ENCODE data around the gene SDF2L1.
"Not testable (repeated sequence)": the region's sequence is repeated elsewhere in the genome, so short reads cannot be mapped to it uniquely, and the experiment has no call there.

The SDF2L1 gene, protein sequence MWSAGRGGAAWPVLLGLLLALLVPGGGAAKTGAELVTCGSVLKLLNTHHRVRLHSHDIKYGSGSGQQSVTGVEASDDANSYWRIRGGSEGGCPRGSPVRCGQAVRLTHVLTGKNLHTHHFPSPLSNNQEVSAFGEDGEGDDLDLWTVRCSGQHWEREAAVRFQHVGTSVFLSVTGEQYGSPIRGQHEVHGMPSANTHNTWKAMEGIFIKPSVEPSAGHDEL

DNA sequence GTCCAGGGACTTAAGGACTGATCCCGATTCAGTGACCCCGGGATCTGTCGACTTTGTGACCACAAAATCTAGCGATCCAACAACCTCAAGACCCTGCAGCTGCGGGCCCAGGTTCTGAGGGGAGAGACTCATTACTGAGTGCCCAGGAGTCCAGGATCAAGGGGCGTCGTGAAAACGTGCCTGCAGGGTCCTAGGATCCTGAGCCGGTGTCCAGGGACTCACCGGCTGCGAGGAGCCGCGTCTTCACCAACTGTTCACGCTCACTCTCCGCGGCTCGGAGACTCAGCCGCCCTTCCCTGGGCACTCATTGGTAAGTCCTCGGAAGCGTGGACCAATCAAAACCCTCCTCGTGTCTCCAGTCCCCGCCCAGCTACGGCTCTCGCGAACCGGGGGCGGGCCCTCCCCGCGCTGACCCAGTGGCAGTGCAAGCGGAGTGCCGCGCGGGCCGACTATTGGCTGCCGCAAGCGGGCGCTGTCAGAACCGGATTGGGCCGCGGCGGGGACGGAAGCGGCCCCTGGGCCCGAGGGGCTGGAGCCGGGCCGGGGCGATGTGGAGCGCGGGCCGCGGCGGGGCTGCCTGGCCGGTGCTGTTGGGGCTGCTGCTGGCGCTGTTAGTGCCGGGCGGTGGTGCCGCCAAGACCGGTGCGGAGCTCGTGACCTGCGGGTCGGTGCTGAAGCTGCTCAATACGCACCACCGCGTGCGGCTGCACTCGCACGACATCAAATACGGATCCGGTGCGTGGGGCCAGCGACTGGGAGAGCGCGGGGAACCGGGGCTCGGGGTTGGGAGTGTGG lies at the start of gene SDF2L1:
Gene SDF2L1, plus strand, starts transcription at position 514 of the 795 bp plus-strand sequence. Its CDS starts 35 bp downstream, at position 549.
- peak; percentile 100 for DNase-seq

DNA sequence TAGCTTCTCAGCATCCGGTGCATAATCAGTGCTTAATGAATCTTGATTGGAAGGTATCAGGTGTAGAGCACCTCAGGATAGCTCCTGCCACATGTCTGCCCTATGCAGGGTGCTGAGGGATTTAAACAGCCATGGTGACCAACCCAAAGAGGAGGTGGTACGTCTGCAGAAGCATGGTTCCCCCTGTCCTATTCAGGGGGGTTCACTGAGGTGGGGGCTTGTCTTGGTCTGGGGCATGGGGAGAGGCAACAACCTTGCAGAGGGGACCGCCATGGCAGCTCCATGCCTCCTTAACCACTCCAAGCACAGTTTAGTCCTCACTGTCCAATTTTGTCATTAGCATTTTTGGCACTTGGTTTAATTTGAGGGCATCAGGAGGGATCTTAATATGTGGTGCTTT lies 49.7 kb upstream of the SDF2L1 start:
- DNase-seq, result no peak

DNA sequence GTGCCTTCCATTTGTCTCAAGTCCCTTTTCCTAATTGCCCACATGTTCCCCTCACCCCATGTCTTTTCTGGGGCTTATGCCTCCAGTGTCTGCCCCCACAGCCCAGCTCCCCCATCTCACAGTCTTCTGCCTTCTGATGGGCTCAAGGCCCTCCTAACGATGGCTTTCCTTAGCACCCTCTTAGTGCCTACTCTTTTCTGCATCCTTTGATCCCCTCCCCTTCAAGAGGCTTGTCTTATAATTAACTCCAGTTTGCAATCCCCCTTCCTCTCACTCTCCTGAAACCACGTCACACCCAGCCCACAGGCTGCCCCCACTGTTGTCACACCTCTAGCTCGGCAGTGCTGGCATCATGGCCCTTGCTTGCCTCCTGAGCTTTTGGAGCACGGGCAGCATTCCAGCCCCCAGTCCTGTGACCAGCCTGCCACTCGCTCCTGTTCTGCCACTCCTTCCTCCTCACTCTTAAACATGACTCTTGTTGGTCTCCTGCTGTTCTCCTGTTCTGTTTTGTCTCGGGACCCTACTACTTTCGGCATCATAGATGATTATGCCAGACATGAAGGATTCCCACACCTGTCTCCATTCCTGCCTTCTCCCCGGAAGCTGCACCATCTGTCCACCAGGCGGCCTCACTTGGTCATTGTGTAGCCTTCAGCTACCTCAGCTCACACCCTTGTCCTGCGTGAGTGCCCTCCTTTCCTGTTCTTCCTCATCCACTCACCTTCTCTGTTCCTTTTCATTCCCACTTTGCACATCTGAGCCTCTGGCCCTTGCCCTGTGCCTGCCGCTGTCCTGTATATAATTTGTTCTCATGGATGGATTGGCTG lies 48.5 kb upstream of the SDF2L1 start:
- no peak for DNase-seq

DNA sequence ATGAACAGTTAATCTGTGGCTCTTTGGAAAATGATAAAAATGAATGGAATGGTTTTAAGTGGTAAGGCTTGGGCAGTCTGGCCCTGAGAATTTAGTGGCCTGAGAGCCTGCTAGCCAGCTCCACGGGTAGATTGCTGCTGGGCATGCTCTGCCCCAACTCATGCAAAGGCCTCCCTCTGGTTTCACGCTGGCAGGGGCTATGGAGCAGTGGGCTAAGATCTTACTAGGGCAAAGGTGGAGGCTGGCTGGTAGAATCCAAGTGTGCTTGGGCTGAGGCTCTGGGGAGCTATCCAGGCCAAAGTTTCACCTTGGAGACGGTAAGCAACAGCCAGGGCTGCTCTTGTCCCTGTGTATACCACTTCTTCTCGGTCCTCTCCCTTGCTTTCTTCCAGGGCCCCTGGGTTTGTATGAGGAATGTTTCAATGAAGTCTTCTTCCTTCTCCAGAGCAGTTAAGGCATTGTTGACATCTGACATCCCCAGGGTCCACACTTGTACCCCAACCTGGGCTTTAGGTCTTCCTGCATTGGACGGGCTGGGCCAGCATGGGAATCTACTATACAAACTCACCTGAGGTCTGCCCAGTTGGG lies 47.1 kb upstream of the SDF2L1 start:
- no peak for DNase-seq

DNA sequence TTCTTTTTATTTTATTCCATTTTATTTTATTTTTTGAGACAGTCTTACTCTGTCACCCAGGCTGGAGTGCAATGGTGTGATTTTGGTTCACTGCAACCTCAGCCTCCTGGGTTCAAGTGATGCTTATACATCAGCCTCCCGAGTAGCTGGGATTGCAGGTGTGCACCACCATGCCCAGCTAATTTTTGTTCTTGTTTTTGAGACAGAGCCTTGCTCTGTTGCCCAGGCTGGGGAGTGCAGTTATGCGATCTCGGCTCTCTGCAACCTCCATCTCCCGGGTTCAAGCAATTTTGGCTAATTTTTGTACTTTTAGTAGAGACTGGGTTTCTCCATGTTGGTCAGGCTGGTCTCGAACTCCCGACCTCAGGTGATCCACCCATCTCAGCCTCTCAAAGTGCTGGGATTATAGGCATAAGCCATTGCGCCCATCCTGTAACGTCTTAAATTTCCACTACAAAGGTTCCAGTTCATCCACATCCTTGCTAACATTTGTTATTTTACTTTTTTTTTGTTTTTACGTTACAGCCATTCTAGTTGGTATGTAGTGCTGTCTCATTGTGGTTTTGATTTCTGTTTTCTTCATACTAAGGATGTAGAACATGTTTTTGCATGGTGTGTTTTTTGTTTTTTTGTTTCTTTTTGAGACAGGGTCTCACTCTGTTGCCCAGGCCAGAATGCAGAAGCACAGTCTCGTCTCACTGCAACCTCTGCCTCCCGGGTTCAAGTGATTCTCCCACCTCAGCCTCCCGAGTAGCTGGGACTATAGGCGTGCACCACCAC lies 45.6 kb upstream of the SDF2L1 start:
- not testable (repeated sequence) for DNase-seq

DNA sequence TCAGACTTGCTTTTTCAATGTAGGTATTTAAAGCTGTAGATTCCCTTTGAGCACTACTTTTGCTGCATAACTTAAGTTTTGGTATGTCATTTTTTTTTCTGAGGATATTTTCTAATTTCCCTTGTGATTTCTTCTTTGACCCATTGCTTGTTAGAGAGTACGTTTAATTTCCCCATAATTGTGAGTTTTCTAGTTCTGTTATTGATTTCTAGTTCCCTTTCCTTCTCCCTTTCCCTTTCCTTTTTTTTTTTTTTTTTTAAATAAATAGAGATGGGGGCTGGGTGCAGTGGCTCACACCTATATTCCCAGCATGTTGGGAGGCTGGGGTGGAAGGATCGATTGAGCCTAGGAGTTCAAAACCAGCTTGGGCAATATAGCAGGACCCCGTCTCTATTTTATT lies 43.8 kb upstream of the SDF2L1 start:
- no peak for DNase-seq

DNA sequence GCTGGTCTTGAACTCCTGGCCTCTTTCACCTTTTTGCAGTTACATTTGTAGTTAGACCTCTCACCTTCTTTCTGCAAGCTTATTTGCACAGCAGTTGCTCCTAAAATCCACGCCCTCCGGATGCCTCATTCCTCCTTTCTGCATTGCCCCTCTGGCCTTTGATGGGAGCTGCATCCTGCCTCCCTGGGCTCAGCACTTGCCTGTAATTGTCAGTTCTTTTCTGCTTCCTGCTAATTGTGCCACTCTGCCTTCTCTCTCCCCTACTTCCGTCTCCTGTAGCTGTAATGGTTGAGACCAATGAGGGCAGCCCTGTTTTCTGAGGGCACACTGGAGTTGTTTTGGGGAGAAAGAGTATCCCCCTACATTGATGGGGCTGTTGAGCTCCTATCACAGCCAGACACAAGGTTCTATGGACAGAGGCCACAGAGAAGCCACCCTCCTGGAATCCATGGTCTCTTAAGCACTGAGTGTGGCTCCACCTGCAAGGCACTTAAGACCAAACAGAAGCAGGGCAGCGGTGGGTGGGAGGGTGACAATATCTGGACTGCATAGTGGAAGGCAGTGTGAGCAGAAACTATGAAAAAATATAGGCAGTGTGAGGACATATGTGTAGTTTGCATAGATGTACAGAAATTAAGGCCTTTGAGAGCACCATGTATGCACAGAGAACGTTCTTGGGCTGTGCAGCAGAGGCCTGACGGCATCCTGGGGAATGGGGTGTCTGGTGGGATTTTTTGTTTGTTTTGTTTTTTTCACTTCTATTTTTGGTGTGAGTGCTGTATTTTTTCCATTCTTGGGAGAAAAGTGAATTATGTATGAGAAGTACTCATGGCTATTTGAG lies 42.8 kb upstream of the SDF2L1 start:
- no peak for DNase-seq

DNA sequence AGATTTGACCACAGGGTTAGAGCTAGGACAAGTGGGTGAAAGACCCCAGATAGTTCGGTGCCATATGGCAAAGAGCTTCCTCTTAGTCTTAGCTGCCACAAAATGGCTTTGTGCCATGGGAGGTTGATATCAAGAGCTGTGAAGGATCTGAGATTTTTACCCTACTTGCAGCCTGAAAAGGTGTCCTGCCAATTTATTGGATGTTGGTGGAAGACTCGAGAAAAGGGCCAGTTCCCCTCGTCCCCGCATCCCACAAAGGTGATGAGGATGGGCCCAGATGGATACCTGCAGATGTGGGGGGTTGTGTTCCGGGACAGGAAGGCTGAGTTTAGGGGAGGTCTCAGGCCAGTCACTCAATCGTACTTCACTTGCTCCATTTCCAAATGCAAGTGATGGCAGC lies 39.5 kb upstream of the SDF2L1 start:
- DNase-seq, result no peak

DNA sequence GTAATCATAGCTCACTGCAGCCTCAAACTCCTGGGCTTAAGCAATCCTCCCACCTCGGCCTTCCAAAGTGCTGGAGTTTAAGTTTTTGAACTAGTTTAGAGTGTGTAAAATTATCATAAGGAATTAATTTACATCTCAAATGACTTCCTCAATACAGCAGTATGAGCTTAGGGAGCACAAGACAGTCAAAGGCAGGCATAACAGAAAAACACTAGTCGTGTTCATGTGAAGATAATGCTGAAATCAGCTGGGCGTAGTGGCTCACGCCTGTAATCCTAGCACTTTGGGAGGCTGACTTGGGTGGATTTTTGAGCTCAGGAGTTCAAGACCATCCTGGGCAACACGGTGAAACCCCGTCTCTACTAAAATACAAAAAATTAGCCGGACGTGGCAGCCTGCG lies 38.1 kb upstream of the SDF2L1 start:
- no peak for DNase-seq

DNA sequence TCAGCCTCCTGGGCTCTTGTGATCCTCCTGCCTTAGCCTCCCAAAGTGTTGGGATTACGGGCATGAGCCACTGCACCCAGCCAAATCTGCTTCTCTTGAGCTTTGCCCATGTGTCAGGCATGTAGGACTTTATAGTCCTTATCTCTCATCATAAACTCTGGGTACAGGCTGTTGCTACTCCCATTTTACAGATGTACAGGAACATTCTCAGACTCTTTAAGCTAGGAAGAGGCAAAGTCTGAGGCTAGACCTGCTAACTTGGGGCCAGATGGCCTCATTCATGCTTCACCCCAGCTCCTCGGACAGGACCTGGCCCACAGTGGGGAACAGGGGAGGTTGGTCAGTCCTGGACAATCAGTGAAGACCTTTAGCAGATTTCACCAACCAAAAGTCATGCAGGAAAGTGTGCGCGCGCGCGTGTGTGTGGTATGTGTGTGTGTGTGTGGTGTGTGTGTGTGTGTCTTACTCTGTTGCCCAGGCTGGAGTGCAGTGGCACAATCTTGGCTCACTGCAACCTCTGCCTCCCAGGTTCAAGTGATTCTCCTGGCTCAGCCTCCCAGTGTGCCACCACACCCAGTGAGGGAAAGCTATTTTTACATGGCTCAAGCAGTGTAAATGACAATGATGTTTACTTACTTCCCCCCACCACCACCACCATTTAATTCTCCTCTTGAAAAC lies 36.1 kb upstream of the SDF2L1 start:
- DNase-seq, result no peak

DNA sequence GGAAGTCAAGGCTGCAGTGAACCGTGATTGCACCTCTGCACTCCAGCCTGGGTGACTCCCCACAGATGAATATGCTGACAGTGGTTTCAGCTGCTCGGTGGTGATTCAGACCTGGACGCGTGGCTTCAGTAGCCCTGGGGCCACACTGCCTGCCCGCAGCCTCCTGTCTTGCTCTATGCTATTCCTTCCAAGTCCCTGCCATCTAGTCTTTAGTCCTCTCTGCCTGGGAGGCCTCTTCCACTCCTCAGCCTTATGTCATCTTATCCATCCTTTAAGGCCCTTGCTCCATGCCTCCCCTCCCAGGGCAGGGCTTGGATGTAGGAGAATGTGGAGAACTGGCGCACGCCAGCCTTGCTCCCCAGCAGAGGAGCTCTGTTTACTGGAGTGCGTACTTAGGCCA lies 35.3 kb upstream of the SDF2L1 start:
- DNase-seq, result no peak

DNA sequence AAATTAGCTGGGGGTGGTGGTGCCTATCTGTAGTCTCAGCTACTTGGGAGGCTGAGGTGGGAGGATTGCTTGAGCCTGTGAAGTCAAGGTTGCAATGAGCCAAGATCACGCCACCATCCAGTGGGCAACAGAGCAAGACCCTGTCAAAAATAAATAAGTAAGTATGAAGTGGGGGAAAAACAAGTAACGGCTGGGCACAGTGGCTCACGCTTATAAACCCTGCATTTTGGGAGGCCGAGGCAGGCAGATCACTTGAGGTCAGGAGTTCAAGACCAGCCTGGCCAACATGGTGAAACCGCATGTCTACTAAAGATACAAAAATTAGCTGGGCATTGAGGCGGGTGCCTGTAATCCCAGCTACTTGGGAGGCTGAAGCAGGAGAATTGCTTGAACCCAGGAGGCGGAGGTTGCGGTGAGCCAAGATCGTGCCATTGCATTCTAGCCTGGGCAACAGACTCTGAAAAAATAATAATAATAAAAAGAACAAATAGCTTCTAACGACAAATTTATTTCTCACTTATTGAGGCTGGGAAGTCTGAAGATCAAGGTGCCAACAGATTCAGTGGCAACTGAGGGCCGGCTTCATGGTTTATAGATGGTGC lies 32.4 kb upstream of the SDF2L1 start:
- DNase-seq, result not testable (repeated sequence)

DNA sequence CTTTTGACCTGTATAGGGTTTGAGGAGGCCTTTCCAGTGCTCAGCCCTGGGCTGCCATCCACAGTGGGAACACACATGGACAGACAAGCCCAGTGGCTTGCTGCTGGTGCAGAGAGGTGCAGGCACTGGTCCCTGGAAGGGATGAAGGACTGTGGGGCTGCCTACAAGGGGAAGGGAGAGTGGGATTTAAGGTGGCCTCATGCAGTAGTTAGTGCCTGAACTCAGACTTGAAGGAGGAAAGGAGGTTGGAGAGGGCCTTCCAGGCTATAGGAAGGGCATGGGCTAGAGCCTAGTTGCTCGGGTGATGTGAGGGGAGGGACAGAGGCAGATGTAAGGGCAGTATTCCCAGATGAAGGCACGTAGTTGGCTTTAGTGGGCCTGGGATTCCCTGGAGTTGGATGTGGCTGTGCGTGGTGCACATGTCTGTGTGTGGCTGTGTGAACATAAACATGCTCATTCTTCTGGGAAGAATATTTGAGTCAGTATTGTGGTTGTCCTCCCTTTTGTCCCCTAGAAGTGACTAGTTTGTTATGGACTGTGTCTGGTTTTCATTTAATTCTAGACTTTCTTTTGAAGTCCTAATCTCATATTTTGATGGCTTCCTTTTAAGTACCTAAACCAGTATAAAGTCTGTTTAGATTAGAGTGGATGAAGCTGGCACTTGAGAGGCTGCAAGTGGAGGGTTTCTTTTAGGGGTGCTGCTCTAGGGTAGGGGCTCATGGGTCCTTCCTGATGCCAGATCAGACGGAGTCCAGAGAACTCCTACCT lies 30.7 kb upstream of the SDF2L1 start:
- no peak for DNase-seq

DNA sequence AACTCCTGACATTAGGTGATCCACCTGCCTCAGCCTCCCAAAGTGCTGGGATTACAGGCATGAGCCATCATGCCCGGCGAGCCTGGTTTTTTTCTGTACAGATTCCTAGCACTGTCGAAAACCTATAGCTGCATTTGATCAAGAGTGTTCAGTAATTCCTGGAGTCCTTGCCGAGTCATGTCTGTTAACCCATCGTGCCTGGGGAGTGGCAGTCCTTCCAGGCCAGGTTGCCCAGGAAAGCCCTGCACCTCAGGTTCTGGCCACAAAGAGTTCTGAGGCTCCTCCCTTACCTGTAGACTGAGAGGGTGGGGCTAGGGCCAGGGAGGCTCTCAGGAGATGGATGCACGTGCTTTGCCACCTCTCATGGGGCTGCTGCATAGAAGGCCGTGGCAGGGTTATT lies 29.2 kb upstream of the SDF2L1 start:
- DNase-seq, result no peak

DNA sequence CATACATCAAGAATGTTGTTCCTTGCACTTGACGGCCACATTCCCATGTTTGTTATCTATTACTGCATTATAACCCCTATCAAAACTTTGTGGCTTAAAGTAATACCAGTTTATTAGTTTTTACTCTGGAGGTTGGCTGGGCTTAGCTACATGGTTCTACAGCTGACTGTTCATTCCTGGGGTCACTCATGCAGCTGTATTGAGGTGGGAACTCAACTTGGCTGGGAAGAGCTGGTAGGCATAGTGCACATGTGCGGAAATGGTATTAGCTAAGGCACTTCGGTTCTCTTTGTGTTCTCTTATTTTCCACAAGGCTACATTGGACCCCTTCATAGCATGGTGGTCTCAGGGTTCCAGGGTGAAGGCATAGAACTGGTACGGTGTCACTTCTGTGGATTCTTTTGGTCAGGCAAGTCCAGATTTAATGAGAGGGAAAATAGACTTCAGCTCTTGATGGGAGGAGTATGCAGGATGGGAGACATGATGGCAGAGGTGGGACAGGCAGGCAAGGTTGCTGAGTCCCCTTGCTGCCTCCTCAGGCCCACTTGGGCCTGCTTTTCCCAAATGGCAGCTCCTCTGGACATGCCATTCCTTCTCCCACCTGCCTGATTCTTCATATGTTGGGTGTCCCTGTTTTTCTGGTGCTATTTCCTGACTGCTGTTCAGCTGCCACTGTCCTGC lies 28.4 kb upstream of the SDF2L1 start:
- DNase-seq, result no peak

DNA sequence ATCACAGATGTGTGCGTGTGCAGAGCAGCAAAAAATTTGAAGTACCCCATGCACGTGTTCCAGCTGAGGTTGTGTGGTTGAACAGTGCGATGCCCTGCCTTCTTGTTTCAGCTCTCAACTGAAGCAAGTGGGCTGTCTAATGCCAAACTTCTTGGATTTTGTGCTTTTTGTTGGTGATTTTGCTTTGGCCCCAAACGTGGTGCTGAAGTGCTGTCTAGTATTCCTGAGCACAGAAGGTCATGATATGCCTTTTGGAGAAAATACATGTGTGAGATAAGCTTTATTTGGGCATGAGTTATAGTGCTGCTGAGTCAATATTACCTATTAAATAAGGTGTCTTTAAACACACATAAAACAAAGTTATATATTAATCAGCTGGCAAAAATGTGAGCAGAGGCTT lies 26.4 kb upstream of the SDF2L1 start:
- no peak for DNase-seq

DNA sequence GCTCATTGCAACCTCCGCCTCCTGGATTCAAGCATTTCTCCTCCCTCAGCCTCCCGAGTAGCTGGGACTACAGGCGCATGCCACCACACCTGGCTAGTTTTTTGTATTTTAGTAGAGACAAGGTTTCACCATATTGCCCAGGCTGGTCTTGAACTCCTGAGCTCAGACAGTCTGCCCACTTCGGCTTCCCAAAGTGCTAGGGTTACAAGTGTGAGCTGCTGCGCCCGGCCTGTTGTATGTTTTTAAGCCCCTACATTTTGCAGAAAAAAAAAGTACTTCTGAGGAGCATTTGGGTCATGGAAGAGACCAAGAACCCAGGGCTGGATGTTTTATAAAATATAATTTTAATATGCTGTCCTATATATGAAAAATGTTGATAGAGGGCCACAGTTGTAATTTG lies 24.8 kb upstream of the SDF2L1 start:
- DNase-seq, result not testable (repeated sequence)

DNA sequence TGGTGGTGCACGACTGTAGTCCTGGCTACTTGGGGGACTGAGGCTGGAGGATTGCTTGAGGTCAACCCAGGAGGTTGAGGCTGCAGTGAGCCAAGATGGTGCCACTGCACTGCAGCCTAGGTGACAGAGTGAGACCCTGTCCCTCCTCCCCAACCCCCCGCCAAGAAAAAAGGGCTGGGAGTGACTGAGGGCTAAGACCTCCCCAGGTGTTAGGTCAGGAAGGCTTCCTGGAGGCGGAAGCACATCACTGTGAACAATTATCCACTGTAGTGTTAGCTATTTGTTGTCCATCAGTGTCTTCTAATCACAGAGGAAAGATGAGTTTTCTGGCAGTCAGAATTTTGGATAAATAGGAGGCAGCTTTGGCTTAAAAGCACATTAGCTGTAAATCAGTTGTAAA lies 21.1 kb upstream of the SDF2L1 start:
- no peak for DNase-seq

Data from suppressor macrophage treated with lipopolysaccharide for 4 hours (primary cell).